Naive thymus-derived CD8-positive, alpha-beta T cell (primary cell): ENCODE results near the gene ACSM6. TPM values are rescaled to one million over a fixed set of nuclear protein-coding genes. Genes with fewer than 3 reads are reported as not detected.
A peak's percentile ranks its signal among the peaks of the same experiment; 100 is the strongest.
"Not testable (repeated sequence)": the region's sequence is repeated elsewhere in the genome, so short reads cannot be mapped to it uniquely, and the experiment has no call there.

Experiments used
- ATAC-seq, 2 donors: fragments of 150-1000 bp; cut with Tn5 transposase in 1 of 2; sonication (Bioruptor Pico), chemical (Tn5 transposase) in 1 of 2; 1 replicate in 1 of 2; 2 replicates in 1 of 2; pipeline ENCODE4 v1.10.0; 2021; ENCODE audit warnings: mild to moderate bottlenecking in 2 of 2, moderate library complexity in 2 of 2
- POLR2A ChIA-PET: fragments of 350-600 bp; sonication (Branson Sonifier 250); formaldehyde crosslinking; loops from one replicate; lab custom pipeline; 2021; ENCODE audit warnings: antibody characterized with exemption; lab: Charles Lee
- DNase-seq, 10 donors: peaks; one replicate each; pipeline versions ENCODE4 v3.0.0 to v3.0.0-alpha.2; 2020 to 2022
- H3K27ac Mint-ChIP-seq, 10 donors: one replicate each; pipeline ENCODE4 v1.8.0; 2020 to 2022; ENCODE audit warnings: mild to moderate bottlenecking in 10 of 10, mixed read lengths in 10 of 10, moderate library complexity in 4 of 10, inconsistent platforms in 1 of 10
- H3K27me3 Mint-ChIP-seq, 5 donors: one replicate each; pipeline ENCODE4 v1.8.0; 2021 to 2022; ENCODE audit warnings: mixed read lengths in 5 of 5
- H3K36me3 Mint-ChIP-seq, 3 donors: one replicate each; pipeline ENCODE4 v1.8.0; 2020 to 2022; ENCODE audit warnings: mixed read lengths in 3 of 3, mild to moderate bottlenecking in 2 of 3, inconsistent platforms in 1 of 3
- H3K4me1 Mint-ChIP-seq, 4 donors: one replicate each; pipeline ENCODE4 v1.8.0; 2021 to 2022; ENCODE audit warnings: mixed read lengths in 4 of 4
- H3K4me3 Mint-ChIP-seq, 10 donors: one replicate each; pipeline ENCODE4 v1.8.0; 2020 to 2022; ENCODE audit warnings: mild to moderate bottlenecking in 10 of 10, mixed read lengths in 10 of 10, moderate library complexity in 6 of 10, inconsistent platforms in 1 of 10
- H3K9me3 Mint-ChIP-seq, 9 donors: one replicate each; pipeline ENCODE4 v1.8.0; 2020 to 2022; ENCODE audit warnings: mixed read lengths in 9 of 9, mild to moderate bottlenecking in 3 of 9, inconsistent platforms in 1 of 9, moderate library complexity in 1 of 9
- polyA plus RNA-seq, 3 donors: library from polyadenylated mRNA; unstranded; fragments of 300-500 nt; fragmentation: Illumina TruSeq; gene quantifications; one replicate each; pipeline ENCODE4 v1.2.3, GENCODE V29; 2021
- total RNA-seq, 8 experiments: library from RNA in 2 of 8; stranded (reverse) in 2 of 8; gene quantifications; one replicate each; pipeline ENCODE4 v1.2.3 and lab custom pipeline; 2021 to 2026

ACSM6 gene
- total and polyA plus RNA-seq, 5 experiments from 2014 or later: not detected

GRCh38 chr10:95240096-95240495 lies 46.1 kb downstream of the ACSM6 start:
- H3K4me3 Mint-ChIP-seq, H3K36me3 Mint-ChIP-seq, H3K27me3 Mint-ChIP-seq, POLR2A ChIA-PET, H3K9me3 Mint-ChIP-seq, DNase-seq, ATAC-seq, H3K4me1 Mint-ChIP-seq: not testable (repeated sequence)
- peak overlapping the region in 1 of 10 donors; percentile 71 for H3K27ac Mint-ChIP-seq

- H3K36me3 Mint-ChIP-seq: no peaks in the 10 kb centered on the region
- POLR2A ChIA-PET: no interaction called here
- peaks cover 0 to 7% (median 0%) of the 10 kb centered on the region in 4 donors for H3K4me1 Mint-ChIP-seq
- no peaks in the 10 kb centered on the region for H3K9me3 Mint-ChIP-seq
- H3K27me3 Mint-ChIP-seq: peaks cover 0 to 8% (median 3%) of the 10 kb centered on the region in 5 donors
- ATAC-seq: no peak
- no peak for DNase-seq
- H3K4me3 Mint-ChIP-seq: no peak overlapping the region
- no peak overlapping the region for H3K27ac Mint-ChIP-seq
These were observed 46.8 kb downstream of the ACSM6 start for GRCh38 chr10:95240811-95241210.

GRCh38 chr10:95241533-95241932 lies 47.5 kb downstream of the ACSM6 start:
- DNase-seq: no peak
- H3K4me1 Mint-ChIP-seq: peaks cover 0 to 3% (median 0%) of the 10 kb centered on the region in 4 donors
- POLR2A ChIA-PET: no interaction called here
- no peak overlapping the region for H3K27ac Mint-ChIP-seq
- ATAC-seq: no peak
- H3K9me3 Mint-ChIP-seq: no peaks in the 10 kb centered on the region
- no peaks in the 10 kb centered on the region for H3K36me3 Mint-ChIP-seq
- H3K4me3 Mint-ChIP-seq: no peak overlapping the region
- peaks cover 0 to 8% (median 0%) of the 10 kb centered on the region in 5 donors for H3K27me3 Mint-ChIP-seq

GRCh38 chr10:95242581-95243317 lies 48.7 kb downstream of the ACSM6 start:
- H3K9me3 Mint-ChIP-seq: no peaks in the 10 kb centered on the region
- peaks cover 0 to 5% (median 0%) of the 10 kb centered on the region in 5 donors for H3K27me3 Mint-ChIP-seq

GRCh38 chr10:95243318-95243617 lies 49.2 kb downstream of the ACSM6 start:
- POLR2A ChIA-PET: no interaction called here
- no peak overlapping the region for H3K4me3 Mint-ChIP-seq
- H3K36me3 Mint-ChIP-seq: no peaks in the 10 kb centered on the region
- no peak for DNase-seq
- peaks cover 0 to 5% (median 0%) of the 10 kb centered on the region in 5 donors for H3K27me3 Mint-ChIP-seq
- peaks cover 0 to 3% (median 0%) of the 10 kb centered on the region in 4 donors for H3K4me1 Mint-ChIP-seq
- no peaks in the 10 kb centered on the region for H3K9me3 Mint-ChIP-seq
- H3K27ac Mint-ChIP-seq: no peak overlapping the region
- ATAC-seq: no peak

More at GRCh38 chr10:95242581-95243317, 48.7 kb downstream of the ACSM6 start:
- POLR2A ChIA-PET: no interaction called here
- no peak for ATAC-seq
- no peaks in the 10 kb centered on the region for H3K36me3 Mint-ChIP-seq
- no peak overlapping the region for H3K27ac Mint-ChIP-seq
- H3K4me1 Mint-ChIP-seq: peaks cover 0 to 3% (median 0%) of the 10 kb centered on the region in 4 donors
- H3K4me3 Mint-ChIP-seq: no peak overlapping the region
- peak in 3 of 10 donors; percentile 11 to 22 (median 15) for DNase-seq

- H3K27ac Mint-ChIP-seq: no peak overlapping the region
- H3K4me1 Mint-ChIP-seq: peaks cover 0 to 3% (median 0%) of the 10 kb centered on the region in 4 donors
These were observed 50.1 kb downstream of the ACSM6 start for GRCh38 chr10:95244152-95244551.

GRCh38 chr10:95245425-95246055 lies 51.5 kb downstream of the ACSM6 start:
- POLR2A ChIA-PET: no interaction called here
- peaks cover 2 to 8% (median 6%) of the 10 kb centered on the region in 5 donors for H3K27me3 Mint-ChIP-seq
- H3K4me3 Mint-ChIP-seq: no peak overlapping the region
- no peak for DNase-seq
- H3K36me3 Mint-ChIP-seq: no peaks in the 10 kb centered on the region
- H3K27ac Mint-ChIP-seq: no peak overlapping the region
- H3K9me3 Mint-ChIP-seq: no peaks in the 10 kb centered on the region
- peaks cover 0 to 3% (median 0%) of the 10 kb centered on the region in 4 donors for H3K4me1 Mint-ChIP-seq
- no peak for ATAC-seq

More at GRCh38 chr10:95244152-95244551, 50.1 kb downstream of the ACSM6 start:
- Mint-ChIP-seq H3K27me3 (peaks cover 0 to 4% (median 3%) of the 10 kb centered on the region in 5 donors), H3K9me3 (no peaks in the 10 kb centered on the region), H3K4me3 (no peak overlapping the region), H3K36me3 (no peaks in the 10 kb centered on the region)
- ATAC-seq (no peak), DNase-seq (no peak)
- POLR2A ChIA-PET: no interaction called here

- H3K27ac Mint-ChIP-seq: no peak overlapping the region
- no peak overlapping the region for H3K4me3 Mint-ChIP-seq
- peak; percentile 10 to 74 (median 48) for DNase-seq
- POLR2A ChIA-PET: no interaction called here
- H3K4me1 Mint-ChIP-seq: peaks cover 0 to 3% (median 0%) of the 10 kb centered on the region in 4 donors
- ATAC-seq: peak; percentile 46 to 48
- H3K27me3 Mint-ChIP-seq: peaks cover 2 to 13% (median 9%) of the 10 kb centered on the region in 5 donors
- no peaks in the 10 kb centered on the region for H3K9me3 Mint-ChIP-seq
- H3K36me3 Mint-ChIP-seq: no peaks in the 10 kb centered on the region
These were observed 52.6 kb downstream of the ACSM6 start for GRCh38 chr10:95246582-95247051.

- POLR2A ChIA-PET: no interaction called here
- no peak for DNase-seq
These were observed 53.3 kb downstream of the ACSM6 start for GRCh38 chr10:95247200-95247880.

GRCh38 chr10:95247881-95248583 lies 54.0 kb downstream of the ACSM6 start:
- Mint-ChIP-seq H3K9me3 (no peaks in the 10 kb centered on the region), H3K27me3 (peaks cover 2 to 27% (median 19%) of the 10 kb centered on the region in 5 donors), H3K4me1 (peaks cover 0 to 4% (median 0%) of the 10 kb centered on the region in 4 donors), H3K27ac (no peak overlapping the region), H3K4me3 (no peak overlapping the region), H3K36me3 (no peaks in the 10 kb centered on the region)
- DNase-seq (no peak), ATAC-seq (no peak)
- POLR2A ChIA-PET: no interaction called here

More at GRCh38 chr10:95247200-95247880, 53.3 kb downstream of the ACSM6 start:
- Mint-ChIP-seq H3K4me3 (no peak overlapping the region), H3K27ac (no peak overlapping the region), H3K4me1 (peaks cover 0 to 3% (median 0%) of the 10 kb centered on the region in 4 donors), H3K36me3 (no peaks in the 10 kb centered on the region), H3K27me3 (peaks cover 2 to 20% (median 12%) of the 10 kb centered on the region in 5 donors), H3K9me3 (no peaks in the 10 kb centered on the region)
- no peak for ATAC-seq

GRCh38 chr10:95248989-95249388 lies 55.0 kb downstream of the ACSM6 start:
- Mint-ChIP-seq H3K27me3 (peaks cover 2 to 29% (median 20%) of the 10 kb centered on the region in 5 donors), H3K36me3 (no peaks in the 10 kb centered on the region), H3K9me3 (no peaks in the 10 kb centered on the region), H3K4me3 (no peak overlapping the region), H3K27ac (no peak overlapping the region), H3K4me1 (peaks cover 0 to 6% (median 0%) of the 10 kb centered on the region in 4 donors)
- no peak for DNase-seq
- ATAC-seq: no peak
- POLR2A ChIA-PET: no interaction called here

GRCh38 chr10:95249467-95249866 lies 55.4 kb downstream of the ACSM6 start:
- peaks cover 0 to 6% (median 0%) of the 10 kb centered on the region in 4 donors for H3K4me1 Mint-ChIP-seq
- H3K27ac Mint-ChIP-seq: no peak overlapping the region
- POLR2A ChIA-PET: no interaction called here
- DNase-seq (no peak), ATAC-seq (no peak)
- H3K4me3 Mint-ChIP-seq: no peak overlapping the region
- H3K36me3 Mint-ChIP-seq: no peaks in the 10 kb centered on the region
- H3K27me3 Mint-ChIP-seq: peaks cover 2 to 29% (median 20%) of the 10 kb centered on the region in 5 donors
- H3K9me3 Mint-ChIP-seq: no peaks in the 10 kb centered on the region
